NCI-H2171 treated with DMSO at 0.1 percent for 48 hours (cell line): ENCODE measurements around the gene INTS13.
"Not testable (repeated sequence)": the region's sequence is repeated elsewhere in the genome, so short reads cannot be mapped to it uniquely, and the experiment has no call there.

ENCODE experiments used
- DNase-seq: peaks from one replicate; lab custom pipeline; 2025; lab: John Stamatoyannopoulos, UW

Gene INTS13

GRCh38 chr12:26936559-26937442 lies 980 bp downstream of the INTS13 start:
- no peak for DNase-seq

- no peak for DNase-seq
These were observed 2.0 kb downstream of the INTS13 start for GRCh38 chr12:26935636-26936378.

- DNase-seq: no peak
These were observed 8.2 kb downstream of the INTS13 start for GRCh38 chr12:26929590-26929989.

- no peak for DNase-seq
These were observed 9.1 kb downstream of the INTS13 start for GRCh38 chr12:26928661-26929060.

GRCh38 chr12:26921886-26922285 lies 15.9 kb downstream of the INTS13 start:
- no peak for DNase-seq

- no peak for DNase-seq
These were observed 18.6 kb downstream of the INTS13 start for GRCh38 chr12:26919216-26919555.

- no peak for DNase-seq
These were observed 19.2 kb downstream of the INTS13 start for GRCh38 chr12:26918321-26919215.

GRCh38 chr12:26906704-26907103 lies 31.1 kb downstream of the INTS13 start:
- peak; percentile 96 for DNase-seq

- no peak for DNase-seq
These were observed 31.8 kb downstream of the INTS13 start for GRCh38 chr12:26906024-26906423.

GRCh38 chr12:26903396-26903795 lies 34.4 kb downstream of the INTS13 start:
- DNase-seq: not testable (repeated sequence)

GRCh38 chr12:26896913-26897312 lies 40.9 kb downstream of the INTS13 start:
- no peak for DNase-seq

- DNase-seq: no peak
These were observed 42.1 kb downstream of the INTS13 start for GRCh38 chr12:26895672-26896071.

- no peak for DNase-seq
These were observed 46.1 kb downstream of the INTS13 start for GRCh38 chr12:26891704-26892103.

GRCh38 chr12:26890784-26891183 lies 47.0 kb downstream of the INTS13 start:
- no peak for DNase-seq

- DNase-seq: peak; percentile 88
These were observed 52.8 kb downstream of the INTS13 start for GRCh38 chr12:26884765-26885576.

- no peak for DNase-seq
These were observed 57.2 kb downstream of the INTS13 start for GRCh38 chr12:26880625-26881024.

GRCh38 chr12:26878661-26879119 lies 59.1 kb downstream of the INTS13 start:
- peak; percentile 96 for DNase-seq

GRCh38 chr12:26874501-26875296 lies 63.1 kb downstream of the INTS13 start:
- DNase-seq: no peak

GRCh38 chr12:26872625-26873024 lies 65.2 kb downstream of the INTS13 start:
- DNase-seq: no peak

GRCh38 chr12:26871985-26872384 lies 65.8 kb downstream of the INTS13 start:
- no peak for DNase-seq
